GM18499 (cell line): ENCODE data around the gene ZNF804B.

Experiments used
- ATAC-seq: cut with Tn5 transposase; IDR thresholded peaks from one replicate; pipeline ENCODE4 v1.9.1; 2021; ENCODE audit warnings: moderate number of reproducible peaks; ENCODE audit not compliant: insufficient read depth, unreplicated experiment

Gene ZNF804B

DNA sequence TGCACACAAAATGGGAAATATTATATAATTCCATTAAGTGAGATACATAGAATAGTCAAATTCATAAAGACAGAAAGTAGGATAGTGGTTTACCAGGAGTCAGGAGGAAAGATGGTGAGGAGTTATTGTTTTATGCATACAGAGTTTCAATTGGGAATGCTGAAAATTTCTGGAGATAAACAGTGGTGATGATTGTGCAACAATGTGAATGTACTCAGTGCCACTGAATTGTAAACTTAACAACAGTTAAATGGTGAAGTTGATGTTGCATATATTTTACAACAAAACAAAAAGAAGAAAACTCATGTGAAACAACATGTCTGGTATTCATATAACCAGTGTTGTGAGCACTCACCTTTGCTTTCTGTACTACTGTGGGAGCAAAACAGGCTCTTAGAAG lies 204.9 kb downstream of the ZNF804B start:
- ATAC-seq = no peak

DNA sequence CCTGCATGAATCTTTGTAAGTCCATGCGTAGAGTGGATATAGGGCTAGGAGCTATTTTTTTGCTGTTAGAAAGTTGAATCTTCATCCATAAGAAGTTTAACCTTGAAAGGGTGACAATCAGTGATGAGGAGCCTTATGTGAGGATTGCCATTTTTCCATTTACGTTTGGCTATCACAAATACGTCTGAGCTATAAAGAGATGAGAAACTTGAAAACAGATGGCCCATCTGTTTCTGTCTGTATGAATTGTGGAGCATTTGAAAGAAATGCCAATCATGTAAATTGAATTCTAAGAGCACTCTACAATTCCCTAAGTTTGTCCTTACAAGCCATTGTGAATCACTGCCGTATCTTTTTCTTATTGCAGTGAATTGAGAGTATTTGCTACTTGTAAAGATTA lies 205.9 kb downstream of the ZNF804B start:
- no peak for ATAC-seq

DNA sequence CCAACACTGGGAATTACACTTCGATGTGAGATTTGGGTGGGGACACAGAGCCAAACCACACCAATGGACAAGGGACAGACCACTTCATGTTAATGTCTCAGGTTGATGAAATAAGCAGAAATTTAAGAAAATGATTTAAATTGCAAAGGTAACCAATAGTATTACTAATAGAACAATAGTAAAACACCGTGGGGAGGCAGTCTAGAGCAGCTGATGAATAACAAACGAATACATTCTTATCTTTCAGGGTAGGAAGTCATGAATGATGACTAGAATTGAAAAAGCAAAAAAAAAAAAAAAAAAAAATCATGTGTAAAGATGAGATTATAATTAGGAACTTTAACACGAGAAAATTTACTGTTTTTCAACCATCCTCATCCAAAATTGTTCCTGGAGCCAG lies 207.9 kb downstream of the ZNF804B start:
- ATAC-seq = no peak

DNA sequence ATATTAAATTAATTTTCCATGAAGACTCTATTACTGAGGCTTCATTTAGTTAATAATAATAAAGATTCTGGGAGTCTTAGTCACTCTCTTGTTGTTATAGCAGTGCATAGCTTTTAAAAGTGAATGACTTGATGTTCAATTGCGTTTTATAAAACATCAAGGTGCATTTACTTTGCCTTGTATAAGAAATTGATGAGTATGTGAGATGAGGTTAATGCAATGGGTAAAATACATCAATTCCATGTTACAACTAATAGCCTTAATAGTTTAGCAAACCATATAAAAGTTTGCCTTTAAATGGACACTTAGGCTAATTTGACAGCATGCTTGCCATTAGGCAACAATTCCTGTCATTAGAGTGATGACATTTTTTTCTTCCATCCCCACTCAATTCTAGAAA lies 209.7 kb downstream of the ZNF804B start:
- ATAC-seq = no peak

DNA sequence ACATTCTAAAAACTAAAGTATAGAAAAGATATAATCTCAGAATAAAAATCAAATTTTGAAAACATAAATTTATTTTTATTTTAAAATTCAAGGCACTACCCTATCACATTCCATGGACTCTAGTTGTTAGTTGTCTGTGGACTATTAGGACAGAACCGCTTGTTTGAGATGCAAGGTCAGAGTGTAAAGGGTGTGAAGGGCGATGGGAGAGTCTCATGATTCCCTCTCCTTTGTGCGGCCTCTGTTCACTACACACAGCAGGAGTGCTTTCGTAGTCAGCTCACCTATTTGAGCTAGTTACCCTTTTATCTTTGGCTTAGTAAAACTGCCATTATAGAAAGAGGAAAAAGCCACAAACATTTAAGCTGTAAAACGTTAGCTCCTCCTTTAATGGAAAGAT lies 225.8 kb downstream of the ZNF804B start:
- no peak for ATAC-seq

DNA sequence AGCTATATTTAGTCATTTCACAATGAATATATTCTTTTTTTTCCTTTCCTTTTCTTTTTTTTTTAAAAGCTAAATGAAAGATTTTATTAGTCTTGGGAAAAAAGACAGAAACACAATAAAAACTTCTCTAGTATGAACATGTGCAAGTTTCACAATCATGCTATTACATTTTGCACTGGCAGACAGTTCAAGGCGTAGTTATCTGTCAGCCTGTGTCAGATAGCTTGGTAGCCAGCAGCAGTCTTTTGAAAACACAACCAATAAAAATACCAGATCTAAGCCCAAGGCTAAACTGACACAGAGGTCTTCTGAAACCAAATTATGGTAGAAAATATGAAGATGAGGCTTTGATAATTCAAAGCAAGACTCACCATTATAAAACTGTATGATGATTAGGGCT lies 241.8 kb downstream of the ZNF804B start:
- no peak for ATAC-seq

DNA sequence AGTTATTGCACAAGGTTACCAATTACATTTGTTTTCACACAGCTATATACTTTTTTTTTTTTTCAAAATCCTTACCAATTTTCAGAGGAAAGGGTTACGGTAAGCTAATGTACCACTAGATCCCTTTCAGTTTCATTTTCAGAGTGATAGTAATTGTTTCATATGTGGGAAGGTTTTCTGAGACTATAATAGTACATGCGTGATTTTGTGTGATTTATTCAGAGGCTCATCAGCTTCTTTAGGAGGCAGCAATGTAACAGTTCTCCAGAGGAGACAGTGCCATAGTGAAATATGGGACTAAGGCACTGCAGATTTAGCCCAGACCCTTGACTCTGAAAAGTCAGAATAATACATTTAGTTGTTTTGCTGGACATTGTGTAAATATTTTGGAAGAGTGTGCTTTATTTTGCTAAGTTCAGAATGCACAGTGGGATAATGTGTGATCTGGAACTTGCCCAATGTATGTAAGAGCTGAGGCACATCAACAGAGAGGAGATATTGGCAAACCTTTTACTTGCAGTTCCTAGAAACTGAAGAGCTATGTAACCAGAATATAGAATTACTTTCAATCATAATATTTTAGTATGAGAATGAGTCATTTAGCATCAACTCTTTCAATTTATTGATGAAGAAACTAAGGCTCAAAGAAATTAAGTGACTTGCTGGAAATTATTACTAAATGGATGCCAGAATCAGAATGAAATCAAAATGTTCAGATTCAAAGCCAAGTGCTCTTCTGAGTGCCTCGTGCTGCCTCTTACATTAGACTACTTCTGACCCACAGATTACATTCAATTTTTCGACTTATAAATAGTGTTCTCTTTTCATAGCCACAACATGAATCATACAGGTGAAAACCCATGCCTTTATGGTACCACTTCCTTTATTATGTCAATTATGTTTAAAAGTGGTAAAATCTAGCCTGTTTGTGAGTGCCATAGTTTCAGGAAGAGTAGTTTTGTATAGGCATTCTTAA lies 243.8 kb downstream of the ZNF804B start:
- ATAC-seq = peak; percentile 76

DNA sequence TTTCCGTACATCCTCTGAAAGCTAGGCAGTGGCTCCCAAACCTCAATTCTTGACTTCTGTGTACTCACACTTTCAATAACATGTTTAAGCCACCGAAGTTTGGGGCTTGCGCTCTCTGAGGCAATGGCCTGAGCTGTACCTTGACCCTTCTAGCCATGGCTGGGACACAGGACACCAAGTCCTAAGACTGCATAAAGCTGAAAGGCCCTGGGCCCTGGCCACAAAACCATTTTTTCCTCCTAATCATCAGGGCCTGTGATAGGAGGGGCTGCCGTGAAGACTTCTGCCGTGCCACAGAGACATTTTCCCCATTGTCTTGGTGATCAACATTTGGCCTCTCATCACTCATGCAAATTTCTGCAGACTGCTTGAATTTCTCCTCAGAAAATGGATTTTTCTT lies 252.5 kb downstream of the ZNF804B start:
- no peak for ATAC-seq

DNA sequence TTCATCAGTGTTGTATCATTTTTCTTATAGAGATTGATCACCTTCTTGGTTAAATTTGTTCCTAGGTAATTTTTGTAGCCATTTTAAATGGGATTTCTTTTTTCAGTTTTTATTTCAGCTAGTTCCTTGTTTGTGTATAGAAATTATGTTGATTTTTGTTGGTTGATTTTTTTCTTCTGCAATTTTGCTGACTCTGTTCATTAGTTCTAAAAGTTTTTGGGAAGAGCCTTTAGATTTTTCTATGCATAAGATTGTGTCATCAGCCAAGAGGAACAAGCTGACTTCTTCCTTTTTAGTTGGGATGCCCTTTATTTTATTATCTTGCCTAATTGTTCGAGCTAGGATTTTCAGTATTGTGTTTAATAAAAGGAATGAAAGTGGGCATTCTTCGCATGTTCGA lies 258.2 kb downstream of the ZNF804B start:
- no peak for ATAC-seq

DNA sequence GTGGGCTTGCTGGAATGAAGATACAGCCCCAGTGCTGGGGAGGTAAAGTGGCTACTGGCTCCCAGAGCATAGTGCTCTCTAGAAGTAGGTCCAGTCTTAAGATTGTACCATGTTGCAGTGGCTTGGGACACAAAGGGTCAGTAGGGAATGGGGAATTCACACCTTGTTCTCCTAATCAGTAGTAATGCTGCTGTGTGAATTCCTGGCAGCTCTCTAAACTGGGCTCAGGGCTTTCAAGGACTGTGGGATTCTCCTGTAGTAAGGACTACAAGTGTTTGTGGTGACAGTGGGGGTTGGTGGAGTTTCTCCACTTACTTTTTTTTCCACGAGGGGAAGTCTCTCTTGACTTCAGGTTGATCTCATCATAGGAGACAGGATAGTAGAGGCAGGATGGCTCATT lies 262.2 kb downstream of the ZNF804B start:
- ATAC-seq = no peak

DNA sequence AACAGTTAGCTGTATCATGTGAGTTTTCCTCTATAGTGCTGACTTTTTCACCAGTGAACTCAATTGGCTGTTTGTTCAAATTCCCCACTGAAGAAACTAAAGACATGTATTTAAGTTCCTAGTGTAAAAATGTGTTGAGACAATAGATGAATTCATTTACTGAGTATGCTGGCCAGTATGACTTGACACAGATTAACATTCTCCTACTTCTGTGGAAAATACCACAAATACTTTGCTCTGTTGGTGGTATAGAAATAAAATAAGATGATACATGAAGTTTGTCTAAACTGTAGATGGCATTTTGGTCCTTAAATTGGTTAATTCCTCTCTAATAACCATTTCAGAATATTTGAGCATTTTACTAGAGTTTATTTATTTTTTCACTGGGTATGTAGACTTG lies 263.7 kb downstream of the ZNF804B start:
- ATAC-seq = no peak

DNA sequence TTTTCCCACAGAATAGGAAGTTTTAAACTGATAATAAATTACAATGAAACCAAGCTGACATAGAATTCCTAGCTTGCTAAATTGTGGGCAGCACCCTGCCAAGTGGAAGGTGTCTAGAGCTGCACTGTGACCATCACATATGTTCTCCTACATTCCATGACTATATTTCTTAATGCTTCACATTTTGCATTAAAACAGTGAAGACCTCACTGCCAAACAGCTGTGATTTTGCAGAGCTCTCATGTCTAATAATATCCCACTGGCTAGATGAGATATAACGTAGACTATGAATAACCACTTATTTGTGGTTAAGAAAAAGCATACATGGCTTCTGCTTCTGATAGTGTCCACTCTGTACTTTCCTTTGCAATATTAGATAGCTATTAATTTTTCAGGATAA lies 264.4 kb downstream of the ZNF804B start:
- ATAC-seq = no peak

DNA sequence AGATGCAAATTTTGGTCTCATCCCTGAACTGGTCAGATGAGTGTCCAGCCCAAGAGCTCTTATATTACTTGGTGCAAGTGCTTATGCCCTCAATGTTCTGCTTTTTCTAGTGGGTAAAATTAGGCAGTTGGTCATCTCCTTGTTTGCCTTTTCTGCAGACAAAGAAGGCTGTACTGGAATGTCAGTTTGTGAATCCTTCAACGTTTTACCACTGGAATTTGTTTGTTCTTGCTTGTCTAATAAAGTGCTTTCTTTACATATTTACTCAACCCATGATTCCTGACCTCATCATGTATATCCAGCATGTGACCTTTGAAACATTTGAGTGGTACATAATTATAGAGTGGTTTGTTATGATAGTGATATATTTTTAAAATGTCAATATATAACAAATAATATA lies 268.3 kb downstream of the ZNF804B start:
- no peak for ATAC-seq

DNA sequence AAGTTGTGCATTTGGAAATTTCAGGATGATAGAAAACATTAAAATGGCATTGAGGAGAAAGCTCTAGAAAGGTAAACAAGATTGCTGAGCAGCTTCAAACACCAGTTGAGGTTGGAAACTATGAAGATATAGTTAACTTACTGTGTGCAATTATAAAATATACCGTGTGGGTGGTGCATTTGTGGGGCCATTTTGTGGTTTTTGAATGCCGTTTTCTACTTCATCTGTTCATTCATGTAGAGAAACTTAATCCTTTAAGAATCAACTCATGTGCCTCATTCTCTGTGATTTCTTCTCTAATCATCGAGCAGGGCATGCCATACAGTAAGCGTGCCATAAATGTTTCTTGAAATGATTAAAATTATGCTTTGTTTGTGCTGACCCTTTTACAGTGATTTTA lies 268.8 kb downstream of the ZNF804B start:
- ATAC-seq = no peak

DNA sequence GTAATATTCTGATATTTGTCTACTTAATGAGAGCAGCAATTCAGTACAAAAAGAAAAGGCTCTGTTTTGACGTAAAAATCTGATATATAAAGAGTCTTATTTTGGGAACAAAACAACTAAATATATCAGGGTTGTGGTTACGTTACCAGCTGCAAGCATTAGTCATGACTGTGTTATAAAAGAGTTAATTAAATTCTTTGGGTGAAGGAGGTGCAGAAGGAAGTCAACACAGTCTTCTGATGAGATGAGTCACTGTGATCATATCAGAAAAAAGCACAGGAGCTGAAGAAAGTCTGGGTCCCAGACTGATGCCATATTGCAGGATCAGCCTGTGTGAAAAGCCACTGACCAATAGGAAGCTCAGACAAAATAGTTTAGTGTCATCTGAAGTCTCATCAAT lies 270.4 kb downstream of the ZNF804B start:
- no peak for ATAC-seq

DNA sequence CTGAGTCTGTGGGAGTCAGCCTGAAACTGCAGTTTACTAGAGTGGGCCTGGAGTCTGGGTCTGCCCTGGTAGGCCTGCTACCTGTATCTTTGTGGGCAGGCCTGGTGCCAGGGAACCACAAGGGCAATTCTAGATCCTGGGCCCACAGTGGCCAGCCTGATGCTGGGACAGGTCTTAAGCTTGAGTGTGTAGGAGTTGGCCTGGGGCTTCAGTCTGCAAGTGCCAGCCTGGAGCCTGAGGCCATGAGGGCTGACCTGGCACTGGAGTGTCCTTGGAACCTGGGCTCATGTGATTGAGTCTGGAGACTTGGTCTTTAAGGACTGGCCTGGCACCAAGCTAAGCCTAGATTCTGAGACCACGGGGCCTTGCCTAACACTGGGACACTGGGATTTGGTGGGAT lies 281.7 kb downstream of the ZNF804B start:
- ATAC-seq = no peak

DNA sequence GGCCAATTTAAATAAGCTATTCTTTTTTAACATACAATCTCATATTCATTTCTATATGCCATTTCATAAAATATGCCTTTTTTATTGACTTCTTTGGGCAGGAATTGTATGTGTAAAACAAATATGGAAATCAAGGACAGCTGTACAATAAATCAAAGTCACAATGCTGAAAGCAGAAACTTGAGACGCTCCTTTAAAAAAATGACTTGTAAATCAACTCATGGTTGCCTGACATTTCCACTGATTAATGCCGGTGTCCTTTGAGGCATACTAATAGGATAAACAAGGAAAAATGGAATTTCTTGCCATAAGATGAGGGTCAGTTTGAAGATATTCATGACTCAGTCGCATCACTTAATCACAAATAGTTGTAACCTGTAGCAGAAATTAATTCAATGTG lies 283.4 kb downstream of the ZNF804B start:
- ATAC-seq = no peak

DNA sequence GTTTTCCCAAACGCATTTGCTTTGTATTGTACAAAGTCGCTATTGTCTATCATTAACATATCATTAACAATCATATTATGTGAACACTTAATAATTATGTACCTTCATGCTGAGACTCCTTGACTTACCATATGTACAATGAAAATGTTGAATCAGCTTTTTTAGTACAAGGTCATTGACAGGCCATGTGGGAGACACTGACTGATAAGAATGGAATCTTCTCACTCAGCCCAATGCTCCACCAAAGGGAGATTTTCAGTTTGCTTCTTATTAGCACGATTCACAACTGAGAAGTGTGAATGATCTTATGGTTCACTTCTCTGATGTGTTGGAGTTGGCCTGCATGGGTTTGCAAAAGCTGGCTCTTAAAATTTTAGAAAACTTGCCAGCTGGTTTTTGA lies 289.5 kb downstream of the ZNF804B start:
- no peak for ATAC-seq

DNA sequence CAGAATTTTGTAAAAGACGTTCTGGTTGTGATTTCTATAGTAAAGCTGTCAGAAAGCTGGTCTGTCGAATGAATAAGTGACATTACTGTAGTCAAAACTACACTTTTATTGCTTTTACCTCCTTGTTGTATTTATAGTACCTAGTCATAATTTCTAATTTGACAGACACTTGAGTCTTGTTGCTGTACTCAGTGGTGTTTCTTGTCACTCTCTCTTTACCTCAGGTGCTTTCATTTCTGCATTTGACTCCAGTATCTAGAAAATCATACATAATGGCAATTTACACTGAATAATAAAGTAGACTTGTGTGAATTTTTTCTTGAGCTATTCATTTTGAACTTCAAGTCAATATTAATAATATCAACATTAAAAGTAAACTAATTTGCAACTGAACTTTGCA lies 293.6 kb downstream of the ZNF804B start:
- ATAC-seq = no peak

DNA sequence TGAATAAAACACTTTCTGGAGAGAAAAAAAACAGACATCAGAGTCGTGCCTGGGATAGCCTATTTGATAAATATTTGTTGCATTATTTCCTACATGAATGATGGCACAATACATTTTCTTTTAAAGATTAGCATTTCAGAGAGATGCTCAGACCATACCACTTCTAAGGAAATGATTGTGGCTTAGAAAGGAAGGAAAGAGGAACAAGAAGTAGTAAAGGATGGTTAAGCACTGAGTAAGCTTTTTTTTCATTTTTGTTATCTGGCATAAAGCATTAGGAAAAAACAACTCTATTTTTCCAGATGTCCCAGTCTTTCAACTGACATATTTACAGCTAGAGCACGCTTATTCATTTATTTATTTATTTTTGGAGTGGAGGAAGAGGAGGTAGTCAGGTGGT lies 294.9 kb downstream of the ZNF804B start:
- ATAC-seq = no peak

DNA sequence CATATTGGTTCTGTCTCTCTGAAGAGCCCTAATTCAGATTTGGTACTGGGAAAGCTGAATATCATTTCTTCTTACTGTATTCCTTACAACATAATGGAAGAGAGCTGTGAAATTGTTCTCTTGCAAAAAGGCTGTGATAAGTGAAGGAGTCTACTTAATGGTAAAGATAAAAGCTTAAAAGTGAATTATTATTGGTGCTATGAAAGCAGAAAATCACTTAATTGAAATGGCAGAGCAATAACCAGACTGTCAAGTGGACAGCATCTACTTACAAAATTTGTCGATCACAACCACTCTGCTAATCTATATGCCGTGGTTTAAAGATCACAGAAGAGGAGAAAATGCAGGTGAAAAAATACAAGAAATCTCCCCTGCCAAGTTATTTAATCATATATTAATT lies 300.7 kb downstream of the ZNF804B start:
- ATAC-seq = no peak

DNA sequence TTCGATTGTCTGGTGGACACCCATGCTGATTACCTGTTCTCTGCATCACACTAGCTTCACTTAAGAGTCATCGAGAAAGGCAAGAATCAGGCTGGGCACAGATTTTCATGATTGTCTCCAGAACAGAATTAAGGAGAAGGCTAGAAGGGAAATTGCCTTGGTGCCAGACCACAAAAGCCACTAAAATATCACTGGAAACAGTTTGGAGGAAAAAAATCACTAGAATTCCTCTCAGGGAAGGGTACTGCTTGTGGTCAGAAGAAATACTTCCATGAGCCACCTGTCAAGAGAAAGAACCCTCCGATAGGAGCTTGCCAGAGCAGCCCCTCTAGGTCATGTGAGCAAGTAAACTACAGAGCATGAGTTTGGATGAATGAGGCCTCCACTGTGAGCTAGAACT lies 305.3 kb downstream of the ZNF804B start:
- ATAC-seq = no peak
